Activated CD4-positive, alpha-beta T cell treated with anti-CD3 and anti-CD28 coated beads, Interleukin-2, amount 50 U/mL, for 16 hours (primary cell): ENCODE results near the gene TOM1.

Experiments
- DNase-seq: peaks from one replicate; pipeline ENCODE4 v3.0.0-alpha.2; 2020

The TOM1 gene

GRCh38 chr22:35307892-35308291 is 8.2 kb downstream of the TOM1 start:
- DNase-seq: no peak

- no peak for DNase-seq
Measured at GRCh38 chr22:35308480-35309021, 8.9 kb downstream of the TOM1 start.

GRCh38 chr22:35310556-35311550 is 11.2 kb downstream of the TOM1 start:
- peak; percentile 47 for DNase-seq

- DNase-seq: no peak
Measured at GRCh38 chr22:35311551-35311999, 11.9 kb downstream of the TOM1 start.

GRCh38 chr22:35312198-35313059 is 12.7 kb downstream of the TOM1 start:
- peak; percentile 27 for DNase-seq

GRCh38 chr22:35313311-35314121 is 13.8 kb downstream of the TOM1 start:
- peak; percentile 86 for DNase-seq

GRCh38 chr22:35314161-35314942 is 14.7 kb downstream of the TOM1 start:
- DNase-seq: peak; percentile 46

- no peak for DNase-seq
Measured at GRCh38 chr22:35315141-35315854, 15.6 kb downstream of the TOM1 start.

- DNase-seq: no peak
Measured at GRCh38 chr22:35315855-35316745, 16.4 kb downstream of the TOM1 start.

GRCh38 chr22:35316751-35317150 is 17.1 kb downstream of the TOM1 start:
- DNase-seq: no peak

- DNase-seq: no peak
Measured at GRCh38 chr22:35317680-35318290, 18.1 kb downstream of the TOM1 start.

GRCh38 chr22:35318346-35319215 is 18.9 kb downstream of the TOM1 start:
- DNase-seq: no peak

- no peak for DNase-seq
Measured at GRCh38 chr22:35319244-35319985, 19.7 kb downstream of the TOM1 start.

GRCh38 chr22:35322126-35322525 is 22.4 kb downstream of the TOM1 start:
- no peak for DNase-seq

- DNase-seq: no peak
Measured at GRCh38 chr22:35322893-35323292, 23.2 kb downstream of the TOM1 start.

GRCh38 chr22:35323305-35323704 is 23.6 kb downstream of the TOM1 start:
- DNase-seq: no peak

GRCh38 chr22:35324067-35324466 is 24.4 kb downstream of the TOM1 start:
- no peak for DNase-seq
